Raji (cell line): Measurements from ENCODE around the gene LRG1.

Source experiments
- POLR2A ChIP-seq: IDR thresholded peaks from 2 replicates; pipeline ENCODE4 v1.6.1; 2011; ENCODE audit warnings: low read depth, low read length, control low read depth; ENCODE audit not compliant: insufficient read depth

The LRG1 gene

GRCh38 chr19:4557971-4558941 is 18.4 kb upstream of the LRG1 start:
- no peak for TF ChIP-seq POLR2A

GRCh38 chr19:4557144-4557970 is 17.5 kb upstream of the LRG1 start:
- no peak for TF ChIP-seq POLR2A

- TF ChIP-seq POLR2A: no peak
Measured at GRCh38 chr19:4556597-4557127, 16.8 kb upstream of the LRG1 start.

- TF ChIP-seq POLR2A: no peak
Measured at GRCh38 chr19:4555657-4556561, 16.1 kb upstream of the LRG1 start.

GRCh38 chr19:4554717-4555116 is 14.9 kb upstream of the LRG1 start:
- no peak for TF ChIP-seq POLR2A

GRCh38 chr19:4553775-4554174 is 13.9 kb upstream of the LRG1 start:
- no peak for TF ChIP-seq POLR2A

GRCh38 chr19:4553092-4553695 is 13.4 kb upstream of the LRG1 start:
- no peak for TF ChIP-seq POLR2A

GRCh38 chr19:4552525-4552819 is 12.6 kb upstream of the LRG1 start:
- TF ChIP-seq POLR2A: no peak

- no peak for TF ChIP-seq POLR2A
Measured at GRCh38 chr19:4550479-4551050, 10.7 kb upstream of the LRG1 start.

- no peak for TF ChIP-seq POLR2A
Measured at GRCh38 chr19:4550018-4550417, 10.2 kb upstream of the LRG1 start.

GRCh38 chr19:4548238-4548584 is 8.4 kb upstream of the LRG1 start:
- TF ChIP-seq POLR2A: no peak

- no peak for TF ChIP-seq POLR2A
Measured at GRCh38 chr19:4547303-4548237, 7.7 kb upstream of the LRG1 start.
